Measurements from ENCODE around the gene HSPA1A.

HSPA1A gene

DNA sequence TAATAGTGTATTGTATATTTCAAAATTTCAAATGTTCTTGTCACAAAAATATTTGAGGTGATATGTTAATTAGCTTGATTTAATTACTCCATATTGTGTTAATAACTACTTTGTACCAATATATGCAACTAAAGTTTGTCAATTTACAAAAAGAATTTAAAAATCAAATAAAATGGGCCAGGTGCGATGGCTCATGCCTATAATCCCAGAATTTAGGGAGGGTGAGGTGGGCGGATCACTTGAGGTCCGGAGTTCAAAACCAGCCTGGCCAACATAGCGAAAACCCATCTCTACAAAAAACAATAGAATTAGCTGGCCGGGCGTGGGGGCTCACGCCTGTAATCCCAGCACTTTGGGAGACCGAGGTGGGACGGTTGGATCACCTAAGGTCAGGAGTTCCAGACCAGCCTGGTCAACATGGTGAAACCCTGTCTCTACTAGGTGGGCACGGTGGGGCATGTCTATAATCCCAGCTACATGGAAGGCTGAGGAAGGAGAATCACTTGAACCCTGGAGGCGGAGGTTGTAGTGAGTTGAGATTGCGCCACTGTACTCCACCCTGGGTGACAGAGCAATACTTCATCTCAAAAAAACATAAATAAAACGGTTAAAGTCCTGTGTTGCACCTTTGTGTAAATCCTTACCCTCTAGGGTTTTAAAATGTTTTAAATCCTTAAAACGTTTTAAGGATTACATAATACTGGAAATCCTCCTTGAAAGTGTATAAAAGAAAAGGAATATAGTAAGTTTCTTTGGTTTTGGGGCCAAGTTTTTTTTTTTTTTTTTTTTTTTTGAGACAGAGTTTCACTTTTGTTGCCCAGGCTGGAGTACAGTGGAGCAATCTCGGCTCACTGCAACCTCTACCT, 16.2 kb downstream of the HSPA1A start:
- no peak for TF ChIP-seq ZBTB7A (IDR thresholded peaks at IDR 0.05; ENCODE audit: low read depth)
- TF ChIP-seq USF1 (IDR thresholded peaks at IDR 0.05), result no peak
- TF ChIP-seq TCF12 (IDR thresholded peaks at IDR 0.05; ENCODE audit: low read depth), result no peak
- TF ChIP-seq, protein P1, sequence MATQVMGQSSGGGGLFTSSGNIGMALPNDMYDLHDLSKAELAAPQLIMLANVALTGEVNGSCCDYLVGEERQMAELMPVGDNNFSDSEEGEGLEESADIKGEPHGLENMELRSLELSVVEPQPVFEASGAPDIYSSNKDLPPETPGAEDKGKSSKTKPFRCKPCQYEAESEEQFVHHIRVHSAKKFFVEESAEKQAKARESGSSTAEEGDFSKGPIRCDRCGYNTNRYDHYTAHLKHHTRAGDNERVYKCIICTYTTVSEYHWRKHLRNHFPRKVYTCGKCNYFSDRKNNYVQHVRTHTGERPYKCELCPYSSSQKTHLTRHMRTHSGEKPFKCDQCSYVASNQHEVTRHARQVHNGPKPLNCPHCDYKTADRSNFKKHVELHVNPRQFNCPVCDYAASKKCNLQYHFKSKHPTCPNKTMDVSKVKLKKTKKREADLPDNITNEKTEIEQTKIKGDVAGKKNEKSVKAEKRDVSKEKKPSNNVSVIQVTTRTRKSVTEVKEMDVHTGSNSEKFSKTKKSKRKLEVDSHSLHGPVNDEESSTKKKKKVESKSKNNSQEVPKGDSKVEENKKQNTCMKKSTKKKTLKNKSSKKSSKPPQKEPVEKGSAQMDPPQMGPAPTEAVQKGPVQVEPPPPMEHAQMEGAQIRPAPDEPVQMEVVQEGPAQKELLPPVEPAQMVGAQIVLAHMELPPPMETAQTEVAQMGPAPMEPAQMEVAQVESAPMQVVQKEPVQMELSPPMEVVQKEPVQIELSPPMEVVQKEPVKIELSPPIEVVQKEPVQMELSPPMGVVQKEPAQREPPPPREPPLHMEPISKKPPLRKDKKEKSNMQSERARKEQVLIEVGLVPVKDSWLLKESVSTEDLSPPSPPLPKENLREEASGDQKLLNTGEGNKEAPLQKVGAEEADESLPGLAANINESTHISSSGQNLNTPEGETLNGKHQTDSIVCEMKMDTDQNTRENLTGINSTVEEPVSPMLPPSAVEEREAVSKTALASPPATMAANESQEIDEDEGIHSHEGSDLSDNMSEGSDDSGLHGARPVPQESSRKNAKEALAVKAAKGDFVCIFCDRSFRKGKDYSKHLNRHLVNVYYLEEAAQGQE (IDR thresholded peaks at IDR 0.05; ENCODE audit: low read depth), result no peak
- no peak for TF ChIP-seq CEBPB (IDR thresholded peaks at IDR 0.05)

DNA sequence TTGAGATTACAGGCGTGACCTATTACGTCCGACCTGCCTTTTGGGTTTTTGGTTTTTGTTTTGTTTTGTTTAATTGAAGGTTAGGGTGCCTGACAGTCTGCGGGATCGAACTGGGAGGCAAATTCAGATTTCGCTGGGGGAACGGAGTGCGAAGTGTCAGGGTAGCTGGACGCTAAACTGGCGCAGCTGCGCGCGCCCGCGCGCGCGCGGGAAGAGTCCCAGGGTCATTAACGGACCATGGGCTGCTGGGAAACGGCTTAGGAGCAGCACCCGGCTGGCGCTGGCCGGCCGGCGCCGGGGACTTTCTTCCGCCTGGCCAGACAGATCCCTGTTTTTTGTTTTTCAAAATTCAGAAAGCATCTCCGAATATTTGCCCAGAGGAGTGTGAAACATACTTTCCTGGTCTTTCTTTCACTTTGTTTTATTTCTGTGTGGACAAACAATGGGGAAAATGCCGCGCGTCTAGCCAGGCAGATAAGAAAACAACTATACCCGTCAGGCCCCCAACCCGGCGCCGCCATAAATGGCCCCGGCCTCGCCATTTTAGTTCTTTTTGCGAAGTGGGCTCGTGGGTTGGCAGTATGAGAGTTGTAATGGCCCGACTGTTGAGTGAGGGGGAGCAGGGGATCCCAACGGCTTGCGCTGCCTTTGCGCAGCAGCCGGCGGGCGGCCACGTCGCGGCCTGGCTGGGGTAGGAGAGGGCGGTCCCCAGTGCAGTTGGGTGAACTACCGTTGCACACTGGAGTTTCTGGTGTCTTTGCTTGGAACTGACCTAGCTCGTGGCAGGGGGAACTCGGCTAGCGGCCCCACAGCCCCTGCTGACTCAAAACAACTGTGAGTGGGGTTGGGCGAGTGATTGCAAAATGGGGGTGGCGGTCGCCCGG, 19.3 kb downstream of the HSPA1A start:
- TF ChIP-seq, protein P2, sequence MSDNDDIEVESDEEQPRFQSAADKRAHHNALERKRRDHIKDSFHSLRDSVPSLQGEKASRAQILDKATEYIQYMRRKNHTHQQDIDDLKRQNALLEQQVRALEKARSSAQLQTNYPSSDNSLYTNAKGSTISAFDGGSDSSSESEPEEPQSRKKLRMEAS (IDR thresholded peaks at IDR 0.05), result peak; percentile 78
- TF ChIP-seq, protein P1 (IDR thresholded peaks at IDR 0.05; ENCODE audit: low read depth), result no peak
- no peak for TF ChIP-seq RAD21 (IDR thresholded peaks at IDR 0.05; ENCODE audit: low read depth)
- TF ChIP-seq TCF12 (IDR thresholded peaks at IDR 0.05; ENCODE audit: low read depth), result no peak; the same call in 1 of the 2 replicates
- TF ChIP-seq TAF1 (IDR thresholded peaks at IDR 0.05; ENCODE audit: low read depth), result peak; percentile 95
- no peak for TF ChIP-seq EP300 (IDR thresholded peaks at IDR 0.05; ENCODE audit: borderline replicate concordance)
- TF ChIP-seq CEBPB (IDR thresholded peaks at IDR 0.05), result no peak
- TF ChIP-seq CREB1 (IDR thresholded peaks at IDR 0.05; ENCODE audit: low read depth), result no peak
- no peak for TF ChIP-seq EGR1 (IDR thresholded peaks at IDR 0.05)
- peak; percentile 25; the same call in 1 of the 2 replicates for TF ChIP-seq FOXM1 (IDR thresholded peaks at IDR 0.05; ENCODE audit: borderline replicate concordance, low read depth)
- no peak; the same call in 1 of the 2 replicates for TF ChIP-seq USF1 (IDR thresholded peaks at IDR 0.05)
- TF ChIP-seq YY1 (IDR thresholded peaks at IDR 0.05; ENCODE audit: low read depth), result peak; percentile 94
- TF ChIP-seq ZBTB7A (IDR thresholded peaks at IDR 0.05; ENCODE audit: low read depth), result no peak; the same call in none of the 2 replicates
- peak; percentile 62 for TF ChIP-seq TEAD4 (IDR thresholded peaks at IDR 0.05)
- no peak for TF ChIP-seq NFIC (IDR thresholded peaks at IDR 0.05)

GRCh38 chr6:31836047-31836473, 20.7 kb downstream of the HSPA1A start:
- TF ChIP-seq NFIC (IDR thresholded peaks at IDR 0.05), result no peak
- TF ChIP-seq CREB1 (IDR thresholded peaks at IDR 0.05; ENCODE audit: low read depth), result no peak
- no peak for TF ChIP-seq CEBPB (IDR thresholded peaks at IDR 0.05)
- TF ChIP-seq USF1 (IDR thresholded peaks at IDR 0.05), result no peak
- no peak for TF ChIP-seq YY1 (IDR thresholded peaks at IDR 0.05; ENCODE audit: low read depth)
- no peak for TF ChIP-seq EP300 (IDR thresholded peaks at IDR 0.05; ENCODE audit: borderline replicate concordance)
- TF ChIP-seq TEAD4 (IDR thresholded peaks at IDR 0.05), result no peak
- no peak for TF ChIP-seq TAF1 (IDR thresholded peaks at IDR 0.05; ENCODE audit: low read depth)
- no peak for TF ChIP-seq ZBTB7A (IDR thresholded peaks at IDR 0.05; ENCODE audit: low read depth)
- no peak for TF ChIP-seq RAD21 (IDR thresholded peaks at IDR 0.05; ENCODE audit: low read depth)
- TF ChIP-seq, protein P1 (IDR thresholded peaks at IDR 0.05; ENCODE audit: low read depth), result no peak
- TF ChIP-seq, protein P2 (IDR thresholded peaks at IDR 0.05), result no peak
- no peak for TF ChIP-seq TCF12 (IDR thresholded peaks at IDR 0.05; ENCODE audit: low read depth)
- no peak for TF ChIP-seq EGR1 (IDR thresholded peaks at IDR 0.05)
- TF ChIP-seq FOXM1 (IDR thresholded peaks at IDR 0.05; ENCODE audit: borderline replicate concordance, low read depth), result no peak
